Peyer's patch (tissue), 4 donors: ENCODE data around the gene RBM20. TPM values are rescaled to one million over a fixed set of nuclear protein-coding genes. Genes with fewer than 3 reads are reported as not detected.

Source experiments
- DNase-seq, 3 donors: peaks; one replicate each; pipeline ENCODE4 v3.0.0-alpha.2; 2017 to 2019
- H3K27ac ChIP-seq, 4 donors: fragments of 200-600 bp; sonication (generic); one replicate each; pipeline ENCODE4 v1.5.1; 2016 to 2019
- H3K27me3 ChIP-seq, 2 donors: fragments of 200-600 bp; sonication (generic); one replicate each; pipeline ENCODE4 v1.5.1; 2019
- H3K36me3 ChIP-seq, 3 donors: fragments of 200-600 bp; sonication (generic); one replicate each; pipeline ENCODE4 v1.5.1; 2016 to 2019
- H3K4me1 ChIP-seq, 4 donors: fragments of 200-600 bp; sonication (generic); one replicate each; pipeline ENCODE4 v1.5.1; 2016 to 2019
- H3K4me3 ChIP-seq, 4 donors: fragments of 200-600 bp; sonication (generic); 1 replicate in 3 of 4; 2 replicates in 1 of 4; pipeline ENCODE4 v1.5.1; 2016 to 2019; ENCODE audit warnings: mild to moderate bottlenecking in 1 of 4
- H3K9me3 ChIP-seq, 4 donors: fragments of 200-600 bp; sonication (generic); one replicate each; pipeline ENCODE4 v1.5.1; 2016 to 2019; ENCODE audit warnings: mild to moderate bottlenecking in 1 of 4
- POLR2A ChIP-seq, 2 donors: fragments of 450-650 bp; IDR thresholded peaks; one replicate each; pipeline ENCODE4 v1.5.1; 2017; ENCODE audit warnings: antibody characterized with exemption in 2 of 2, mild to moderate bottlenecking in 2 of 2, moderate library complexity in 2 of 2
- total RNA-seq, 4 donors: library from RNA; depleted of rRNA; stranded (reverse); fragments of >200 nt; gene quantifications; one replicate each; pipeline ENCODE4 v1.1.0, GENCODE V29; 2016
- TF ChIP-seq, protein P1 (sequence below), 6 experiments: fragments of 450-650 bp in 4 of 6; fragments of 200-600 bp in 2 of 6; sonication (generic) in 1 of 6; IDR thresholded peaks; one replicate each; pipeline ENCODE4 v1.5.1; 2017 to 2019; ENCODE audit warnings: antibody characterized with exemption in 6 of 6, mild to moderate bottlenecking in 3 of 6, moderate library complexity in 1 of 6

The RBM20 gene
- total RNA-seq, 4 donors from 2014 or later: 0.80 to 4.1 (median 1.2) TPM

DNA sequence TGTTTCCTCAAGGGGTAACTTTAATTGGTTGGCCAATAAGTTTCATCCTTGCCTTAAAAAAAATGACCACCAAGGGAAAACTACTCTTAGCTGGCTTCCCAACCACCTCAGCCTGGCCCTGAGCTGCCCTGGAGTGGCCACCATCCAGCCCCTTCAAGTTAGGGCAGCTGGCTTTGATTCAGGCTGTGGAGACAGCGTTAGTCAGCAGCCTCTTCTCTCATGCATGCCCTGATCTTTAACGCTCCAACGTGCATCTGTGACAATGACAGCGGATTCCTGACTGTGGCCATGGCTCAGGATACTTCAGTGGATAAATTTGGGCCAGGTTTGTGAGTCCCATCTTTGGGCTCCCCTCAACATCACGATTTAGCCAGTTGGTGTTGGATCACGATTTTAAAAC, 111.6 kb downstream of the RBM20 start:
- Histone ChIP-seq H3K27me3 (no peaks in the 10 kb centered on the region), H3K4me1 (peaks cover 0 to 16% (median 3%) of the 10 kb centered on the region in 4 donors), H3K36me3 (no peaks in the 10 kb centered on the region), H3K27ac (no peak overlapping the region), H3K4me3 (no peak overlapping the region), H3K9me3 (no peaks in the 10 kb centered on the region)
- TF ChIP-seq POLR2A (IDR thresholded peaks at IDR 0.05): no peak
- TF ChIP-seq, protein P1, sequence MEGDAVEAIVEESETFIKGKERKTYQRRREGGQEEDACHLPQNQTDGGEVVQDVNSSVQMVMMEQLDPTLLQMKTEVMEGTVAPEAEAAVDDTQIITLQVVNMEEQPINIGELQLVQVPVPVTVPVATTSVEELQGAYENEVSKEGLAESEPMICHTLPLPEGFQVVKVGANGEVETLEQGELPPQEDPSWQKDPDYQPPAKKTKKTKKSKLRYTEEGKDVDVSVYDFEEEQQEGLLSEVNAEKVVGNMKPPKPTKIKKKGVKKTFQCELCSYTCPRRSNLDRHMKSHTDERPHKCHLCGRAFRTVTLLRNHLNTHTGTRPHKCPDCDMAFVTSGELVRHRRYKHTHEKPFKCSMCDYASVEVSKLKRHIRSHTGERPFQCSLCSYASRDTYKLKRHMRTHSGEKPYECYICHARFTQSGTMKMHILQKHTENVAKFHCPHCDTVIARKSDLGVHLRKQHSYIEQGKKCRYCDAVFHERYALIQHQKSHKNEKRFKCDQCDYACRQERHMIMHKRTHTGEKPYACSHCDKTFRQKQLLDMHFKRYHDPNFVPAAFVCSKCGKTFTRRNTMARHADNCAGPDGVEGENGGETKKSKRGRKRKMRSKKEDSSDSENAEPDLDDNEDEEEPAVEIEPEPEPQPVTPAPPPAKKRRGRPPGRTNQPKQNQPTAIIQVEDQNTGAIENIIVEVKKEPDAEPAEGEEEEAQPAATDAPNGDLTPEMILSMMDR (IDR thresholded peaks at IDR 0.05): no peak
- no peak for DNase-seq

DNA sequence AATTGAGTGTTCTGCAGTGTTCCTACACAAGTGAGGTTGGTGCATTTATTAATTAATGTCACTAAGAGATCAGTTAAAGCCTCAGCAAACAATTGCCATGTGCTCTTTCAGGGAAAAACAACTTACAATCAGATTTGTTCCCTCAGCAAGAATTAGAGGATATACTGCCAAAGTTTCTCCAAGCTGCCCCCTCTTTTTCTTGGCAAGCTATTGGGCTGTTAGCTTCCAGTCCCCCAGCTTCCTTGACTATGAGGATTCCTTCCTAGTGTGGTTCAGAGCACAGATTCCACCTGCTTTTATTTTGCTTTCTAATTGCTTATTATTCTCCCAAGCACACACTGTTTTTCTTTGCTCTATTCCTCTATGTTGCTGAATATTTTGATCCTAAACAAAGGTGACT, 112.7 kb downstream of the RBM20 start:
- Histone ChIP-seq H3K4me3 (no peak overlapping the region), H3K27ac (peak overlapping the region in 1 of 4 donors; percentile 81), H3K9me3 (no peaks in the 10 kb centered on the region), H3K36me3 (no peaks in the 10 kb centered on the region), H3K4me1 (peaks cover 0 to 16% (median 3%) of the 10 kb centered on the region in 4 donors), H3K27me3 (no peaks in the 10 kb centered on the region)
- TF ChIP-seq, protein P1 (IDR thresholded peaks at IDR 0.05): no peak
- no peak for DNase-seq

DNA sequence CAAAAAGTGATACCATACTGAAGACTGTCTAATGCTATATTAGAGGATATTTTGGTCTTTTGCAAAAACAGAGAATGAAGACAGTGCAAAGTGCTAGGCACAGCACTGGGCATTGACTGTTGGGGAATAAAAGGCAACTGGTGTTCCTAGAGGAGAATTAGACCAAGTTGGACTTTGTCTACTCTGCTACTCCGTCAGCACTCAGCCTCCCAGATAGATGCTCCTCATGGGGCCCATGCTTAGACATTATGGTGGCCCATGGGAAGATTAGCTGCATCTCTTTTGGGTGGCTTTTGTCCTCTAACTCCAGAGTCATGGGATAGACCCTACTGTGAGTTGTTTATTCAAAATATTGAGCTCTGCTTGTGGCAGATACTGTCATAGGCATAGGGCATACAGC, 113.5 kb downstream of the RBM20 start:
- Histone ChIP-seq H3K36me3 (no peaks in the 10 kb centered on the region), H3K4me1 (peaks cover 0 to 16% (median 3%) of the 10 kb centered on the region in 4 donors), H3K27ac (peak overlapping the region in 2 of 4 donors; percentile 72 to 81), H3K9me3 (no peaks in the 10 kb centered on the region), H3K27me3 (no peaks in the 10 kb centered on the region), H3K4me3 (no peak overlapping the region)
- TF ChIP-seq, protein P1 (IDR thresholded peaks at IDR 0.05): no peak
- no peak for TF ChIP-seq POLR2A (IDR thresholded peaks at IDR 0.05)
- DNase-seq: no peak

DNA sequence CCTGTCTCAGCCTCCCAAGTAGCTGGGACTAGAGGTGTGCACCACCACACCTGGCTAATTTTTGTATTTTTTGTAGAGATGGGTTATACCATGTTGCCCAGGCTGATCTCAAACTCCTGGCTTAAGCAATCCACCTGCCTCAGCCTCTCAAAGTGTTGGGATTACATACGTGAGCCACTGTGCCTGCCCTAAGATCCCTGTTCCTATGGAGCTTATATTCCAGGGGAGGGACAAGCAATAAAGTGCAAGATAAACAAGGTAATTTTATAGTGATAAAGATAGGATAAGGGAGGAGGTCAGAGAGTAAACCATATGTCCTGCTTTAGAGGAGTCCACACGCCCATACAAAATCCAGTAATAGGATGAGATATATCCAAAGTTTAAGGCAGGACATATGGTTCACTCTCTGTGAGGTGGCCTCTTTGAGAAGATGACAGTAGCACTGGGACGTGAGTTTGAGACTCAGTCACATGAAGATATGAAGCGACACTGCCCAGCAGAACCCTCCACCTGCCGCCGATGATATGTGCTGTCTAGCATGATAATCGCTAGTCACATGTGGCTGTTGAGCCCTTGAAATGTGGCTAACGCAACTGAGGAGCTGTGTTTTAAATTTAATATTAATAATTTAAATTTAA, 114.1 kb downstream of the RBM20 start:
- no peaks in the 10 kb centered on the region for H3K9me3 ChIP-seq
- TF ChIP-seq POLR2A (IDR thresholded peaks at IDR 0.05): peak in 1 of 2 donors; percentile 36
- TF ChIP-seq, protein P1 (IDR thresholded peaks at IDR 0.05): peak in 1 of 6 experiments; percentile 5

DNA sequence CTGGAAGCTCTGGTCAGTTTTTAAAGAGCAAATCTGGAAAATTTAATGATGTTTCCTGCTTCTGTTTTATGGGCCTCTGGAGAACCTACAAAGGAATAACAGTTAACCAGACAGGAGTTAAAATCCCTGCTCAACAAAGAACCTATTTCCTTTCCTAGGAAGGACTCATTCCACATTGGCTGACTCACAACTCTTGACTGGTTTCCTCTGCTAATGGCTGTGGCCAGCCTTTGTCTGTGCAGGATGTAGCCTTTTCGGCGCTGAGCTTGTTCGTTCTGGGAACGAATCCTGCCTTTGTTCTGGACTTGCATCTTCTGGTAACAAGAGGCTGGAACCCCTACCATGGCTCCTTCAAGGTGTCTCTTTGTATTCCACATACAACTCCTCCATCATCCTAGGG, 114.8 kb downstream of the RBM20 start:
- Histone ChIP-seq H3K9me3 (no peaks in the 10 kb centered on the region), H3K27me3 (no peaks in the 10 kb centered on the region), H3K36me3 (no peaks in the 10 kb centered on the region), H3K27ac (peak overlapping the region in 2 of 4 donors; percentile 72 to 81), H3K4me3 (no peak overlapping the region), H3K4me1 (peaks cover 0 to 16% (median 3%) of the 10 kb centered on the region in 4 donors)
- TF ChIP-seq, protein P1 (IDR thresholded peaks at IDR 0.05): no peak
- no peak for TF ChIP-seq POLR2A (IDR thresholded peaks at IDR 0.05)
- DNase-seq: no peak

More for the DNA sequence above, 114.1 kb downstream of the RBM20 start:
- H3K27ac ChIP-seq: peak overlapping the region in 2 of 4 donors; percentile 72 to 81
- no peaks in the 10 kb centered on the region for H3K36me3 ChIP-seq
- H3K27me3 ChIP-seq: no peaks in the 10 kb centered on the region
- no peak overlapping the region for H3K4me3 ChIP-seq
- peak in 1 of 3 donors; percentile 60 for DNase-seq
- H3K4me1 ChIP-seq: peaks cover 0 to 16% (median 3%) of the 10 kb centered on the region in 4 donors
